HCT116 (cell line): ENCODE data around the gene GCN1. TPM values are rescaled to one million over a fixed set of nuclear protein-coding genes. Genes with fewer than 3 reads are reported as not detected.

Experiments used
- ATAC-seq: fragments of 200-7000 bp; cut with Tn5 transposase; 2 replicates; pipeline ENCODE4 v1.9.1; 2020; ENCODE audit warnings: mild to moderate bottlenecking, moderate library complexity
- BruUV-seq: library from RNA; stranded (reverse); fragments of 400-500 nt; replicated peaks from 2 replicates; lab custom pipeline; 2021; lab: Mats Ljungman, UMichigan
- CTCF ChIA-PET: fragments of 300-600 bp; sonication (Branson Sonifier 250); formaldehyde crosslinking; loops from one replicate; lab custom pipeline; 2021; ENCODE audit warnings: antibody characterized with exemption; lab: Charles Lee
- POLR2A ChIA-PET: fragments of 300-600, 350-600 bp; sonication (Branson Sonifier 250); formaldehyde crosslinking; loops from one replicate; lab custom pipeline; 2021; ENCODE audit warnings: antibody characterized with exemption; lab: Charles Lee
- RAD21 ChIA-PET, 2 experiments: fragments of 300-600 bp; sonication (Branson Sonifier 250); formaldehyde crosslinking; loops; one replicate each; lab custom pipeline; 2023; ENCODE audit warnings: low total read pairs in 2 of 2; ENCODE audit not compliant: uncharacterized antibody in 2 of 2, unreplicated experiment in 2 of 2, low non-redundant PET in 1 of 2; lab: Charles Lee
- DNase-seq: peaks from one replicate; pipeline ENCODE4 v3.0.0-alpha.2; 2010; ENCODE audit warnings: low read depth, low spot score
- H2AFZ ChIP-seq: fragments of 200-600 bp; shearing (Covaris generic), sonication (generic); 2 replicates; pipeline ENCODE4 v1.6.1; 2017; ENCODE audit warnings: low read depth, mixed run types, mixed read lengths, antibody characterized with exemption, low read length; ENCODE audit not compliant: poor library complexity, severe bottlenecking
- H3K27ac ChIP-seq: 2 replicates; pipeline ENCODE4 v1.5.1; 2012; ENCODE audit warnings: low read depth, low read length
- H3K27me3 ChIP-seq: fragments of 200-600 bp; sonication (generic); 2 replicates; pipeline ENCODE4 v1.6.1; 2016; ENCODE audit warnings: mixed run types, low read length, mixed read lengths; ENCODE audit not compliant: insufficient read depth
- H3K36me3 ChIP-seq, 2 experiments: fragments of 200-500 bp in 1 of 2; fragments of 200-600 bp in 1 of 2; sonication (Bioruptor generic) in 1 of 2; sonication (generic) in 1 of 2; 2 replicates each; pipeline versions ENCODE4 v1.5.1 to v1.6.1; 2014 to 2016; ENCODE audit warnings: low read length in 2 of 2, inconsistent platforms in 1 of 2, mixed read lengths in 1 of 2, mixed run types in 1 of 2; ENCODE audit not compliant: insufficient read depth in 2 of 2, control insufficient read depth in 1 of 2
- H3K4me1 ChIP-seq, 2 experiments: fragments of 200-600 bp in 1 of 2; sonication (generic) in 1 of 2; 2 replicates each; pipeline versions ENCODE4 v1.5.1 to v1.6.1; 2012 to 2017; ENCODE audit warnings: low read length in 2 of 2, inconsistent platforms in 1 of 2, mild to moderate bottlenecking in 1 of 2, mixed read lengths in 1 of 2, mixed run types in 1 of 2, moderate library complexity in 1 of 2; ENCODE audit not compliant: insufficient read depth in 2 of 2, control insufficient read depth in 1 of 2
- H3K4me2 ChIP-seq: fragments of 200-600 bp; sonication (generic); 2 replicates; pipeline ENCODE4 v1.6.1; 2017; ENCODE audit warnings: mixed run types, low read length, mixed read lengths
- H3K4me3 ChIP-seq, 2 experiments: fragments of 200-600 bp in 1 of 2; sonication (generic) in 1 of 2; replicated peaks in 1 of 2; 2 replicates each; pipeline ENCODE4 v1.5.1; 2011 to 2016; ENCODE audit warnings: low read length in 2 of 2, control low read depth in 1 of 2, low read depth in 1 of 2, mild to moderate bottlenecking in 1 of 2, mixed read lengths in 1 of 2, mixed run types in 1 of 2
- H3K79me2 ChIP-seq: fragments of 200-600 bp; sonication (generic); 2 replicates; pipeline ENCODE4 v1.6.1; 2017; ENCODE audit warnings: mild to moderate bottlenecking, mixed run types, low read length, moderate library complexity, mixed read lengths; ENCODE audit not compliant: insufficient read depth
- H3K9ac ChIP-seq: fragments of 200-600 bp; sonication (generic); 2 replicates; pipeline ENCODE4 v1.6.1; 2016; ENCODE audit warnings: low read length, mixed read lengths
- H3K9me2 ChIP-seq: fragments of 200-600 bp; sonication (generic), shearing (Covaris generic); 2 replicates; pipeline ENCODE4 v1.6.1; 2017; ENCODE audit warnings: mixed run types, mild to moderate bottlenecking, moderate library complexity; ENCODE audit not compliant: insufficient read depth
- H3K9me3 ChIP-seq, 2 experiments: fragments of 200-500 bp in 1 of 2; fragments of 200-600 bp in 1 of 2; sonication (Bioruptor generic) in 1 of 2; sonication (generic) in 1 of 2; 2 replicates each; pipeline ENCODE4 v1.6.1; 2014 to 2017; ENCODE audit warnings: low read length in 2 of 2, mixed read lengths in 2 of 2, inconsistent platforms in 1 of 2, low read depth in 1 of 2, mild to moderate bottlenecking in 1 of 2, mixed run types in 1 of 2, moderate library complexity in 1 of 2; ENCODE audit not compliant: control insufficient read depth in 1 of 2, insufficient read depth in 1 of 2
- H4K20me1 ChIP-seq: fragments of 200-600 bp; sonication (generic), shearing (Covaris generic); 2 replicates; pipeline ENCODE4 v1.6.1; 2017; ENCODE audit warnings: mixed run types, mild to moderate bottlenecking, moderate library complexity; ENCODE audit not compliant: insufficient read depth
- CBX3 ChIP-seq: IDR thresholded peaks from 2 replicates; pipeline ENCODE4 v1.6.1; 2012; ENCODE audit warnings: low read depth
- EGR1 ChIP-seq: IDR thresholded peaks from 2 replicates; pipeline ENCODE4 v1.6.1; 2012; ENCODE audit warnings: low read depth
- EZH2 ChIP-seq: fragments of 200-600 bp; sonication (generic); IDR thresholded peaks from 2 replicates; pipeline ENCODE4 v1.6.1; 2017; ENCODE audit warnings: antibody characterized with exemption, mixed run types
- FOSL1 ChIP-seq: IDR thresholded peaks from 2 replicates; pipeline ENCODE4 v1.6.1; 2012; ENCODE audit warnings: low read depth
- TCF7L2 ChIP-seq: IDR thresholded peaks from 2 replicates; pipeline ENCODE4 v1.7.0; 2011; ENCODE audit warnings: borderline replicate concordance, inconsistent platforms; ENCODE audit not compliant: insufficient read depth, insufficient read length; ENCODE audit errors: extremely low read depth
- YY1 ChIP-seq: IDR thresholded peaks from 2 replicates; pipeline ENCODE4 v1.6.1; 2011; ENCODE audit warnings: low read length, low read depth, moderate library complexity, mild to moderate bottlenecking; ENCODE audit not compliant: insufficient replicate concordance; ENCODE audit errors: extremely low read depth
- ZFX ChIP-seq: fragments of 450-650 bp; IDR thresholded peaks from 2 replicates; pipeline ENCODE4 v1.6.1; 2017
- ZNF274 ChIP-seq: fragments of 200-500 bp; sonication (Bioruptor generic); IDR thresholded peaks from 2 replicates; pipeline ENCODE4 v1.6.1; 2014; ENCODE audit warnings: mild to moderate bottlenecking, low read depth, low read length, inconsistent platforms
- intact Hi-C: fragments of 100-400 bp; cut with micrococcal nuclease; formaldehyde crosslinking; loops from 2 replicates; pipeline ENCODE4 v1.10.0; 2022
- total RNA-seq: library from RNA; stranded (reverse); gene quantifications from one replicate; pipeline ENCODE4 v1.2.1, GENCODE V29; 2021; ENCODE audit not compliant: unreplicated experiment
- TF ChIP-seq, protein P1 (sequence below): IDR thresholded peaks from 2 replicates; pipeline ENCODE4 v1.6.1; 2012
- TF ChIP-seq, protein P2 (sequence below): IDR thresholded peaks from 2 replicates; pipeline ENCODE4 v1.6.1; 2011; ENCODE audit warnings: mild to moderate bottlenecking, low read length, moderate library complexity; ENCODE audit not compliant: insufficient replicate concordance; ENCODE audit errors: extremely low read depth

Gene GCN1
- total RNA-seq, 1 experiment from 2014 or later, result 184 TPM

DNA sequence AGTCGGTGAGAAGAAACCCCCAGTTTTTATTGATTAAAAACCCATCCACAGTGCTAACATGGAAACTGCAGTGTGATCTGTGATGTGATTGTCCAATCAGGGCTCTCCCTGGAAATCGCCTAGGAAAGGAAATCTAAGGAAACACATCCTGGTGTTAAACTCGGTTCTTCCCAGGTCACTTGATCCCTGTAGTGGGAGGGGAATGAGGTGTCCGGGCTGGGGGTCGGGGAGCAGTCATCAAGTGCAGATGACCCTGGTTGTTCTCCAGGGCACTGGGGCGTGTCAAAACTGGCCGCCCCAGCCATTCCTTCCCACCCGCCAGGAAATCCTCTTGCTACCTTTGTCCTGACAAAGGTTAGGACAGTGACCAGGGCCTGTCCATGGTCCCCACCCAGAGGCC, 98.8 kb downstream of the GCN1 start:
- Histone ChIP-seq H3K9ac (no peak overlapping the region), H3K4me1 (no peaks in the 10 kb centered on the region), H3K27ac (no peak overlapping the region), H3K4me3 (no peak overlapping the region), H3K9me3 (no peaks in the 10 kb centered on the region), H3K27me3 (no peaks in the 10 kb centered on the region), H3K4me2 (no peak overlapping the region), H3K79me2 (peaks cover 13% of the 10 kb centered on the region; the same call in 1 of the 2 replicates), H3K36me3 (peaks cover 8 to 19% of the 10 kb centered on the region in 2 experiments; a peak in 3 of 4 replicates), H2AFZ (no peak overlapping the region), H3K9me2 (no peaks in the 10 kb centered on the region), H4K20me1 (no peaks in the 10 kb centered on the region)
- intact Hi-C loops, result no loop called here
- CTCF ChIA-PET, result no interaction called here
- RAD21 ChIA-PET, result no interaction called here
- no peak for ATAC-seq
- DNase-seq, result no peak
- no peak for TF ChIP-seq FOSL1
- TF ChIP-seq, protein P1, sequence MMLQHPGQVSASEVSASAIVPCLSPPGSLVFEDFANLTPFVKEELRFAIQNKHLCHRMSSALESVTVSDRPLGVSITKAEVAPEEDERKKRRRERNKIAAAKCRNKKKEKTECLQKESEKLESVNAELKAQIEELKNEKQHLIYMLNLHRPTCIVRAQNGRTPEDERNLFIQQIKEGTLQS, result no peak
- TF ChIP-seq CBX3, result no peak
- no peak for TF ChIP-seq YY1
- TF ChIP-seq, protein P2, sequence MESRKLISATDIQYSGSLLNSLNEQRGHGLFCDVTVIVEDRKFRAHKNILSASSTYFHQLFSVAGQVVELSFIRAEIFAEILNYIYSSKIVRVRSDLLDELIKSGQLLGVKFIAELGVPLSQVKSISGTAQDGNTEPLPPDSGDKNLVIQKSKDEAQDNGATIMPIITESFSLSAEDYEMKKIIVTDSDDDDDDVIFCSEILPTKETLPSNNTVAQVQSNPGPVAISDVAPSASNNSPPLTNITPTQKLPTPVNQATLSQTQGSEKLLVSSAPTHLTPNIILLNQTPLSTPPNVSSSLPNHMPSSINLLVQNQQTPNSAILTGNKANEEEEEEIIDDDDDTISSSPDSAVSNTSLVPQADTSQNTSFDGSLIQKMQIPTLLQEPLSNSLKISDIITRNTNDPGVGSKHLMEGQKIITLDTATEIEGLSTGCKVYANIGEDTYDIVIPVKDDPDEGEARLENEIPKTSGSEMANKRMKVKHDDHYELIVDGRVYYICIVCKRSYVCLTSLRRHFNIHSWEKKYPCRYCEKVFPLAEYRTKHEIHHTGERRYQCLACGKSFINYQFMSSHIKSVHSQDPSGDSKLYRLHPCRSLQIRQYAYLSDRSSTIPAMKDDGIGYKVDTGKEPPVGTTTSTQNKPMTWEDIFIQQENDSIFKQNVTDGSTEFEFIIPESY, result no peak
- TF ChIP-seq TCF7L2, result no peak
- no peak for TF ChIP-seq EZH2
- TF ChIP-seq ZNF274, result no peak
- TF ChIP-seq EGR1, result no peak
- TF ChIP-seq ZFX, result no peak
- BruUV-seq, result no TSS peak
- POLR2A ChIA-PET, result interaction anchor here (0.7 kb wide), 1 partner anchor 21 kb away, joined by 4 read pairs; no protein-coding TSS in a partner anchor
